ENCODE measurements around the gene CDIP1.

CDIP1 gene

GRCh38 chr16:4537376-4538343 lies 913 bp downstream of the CDIP1 start:
- TF ChIP-seq, protein P1, sequence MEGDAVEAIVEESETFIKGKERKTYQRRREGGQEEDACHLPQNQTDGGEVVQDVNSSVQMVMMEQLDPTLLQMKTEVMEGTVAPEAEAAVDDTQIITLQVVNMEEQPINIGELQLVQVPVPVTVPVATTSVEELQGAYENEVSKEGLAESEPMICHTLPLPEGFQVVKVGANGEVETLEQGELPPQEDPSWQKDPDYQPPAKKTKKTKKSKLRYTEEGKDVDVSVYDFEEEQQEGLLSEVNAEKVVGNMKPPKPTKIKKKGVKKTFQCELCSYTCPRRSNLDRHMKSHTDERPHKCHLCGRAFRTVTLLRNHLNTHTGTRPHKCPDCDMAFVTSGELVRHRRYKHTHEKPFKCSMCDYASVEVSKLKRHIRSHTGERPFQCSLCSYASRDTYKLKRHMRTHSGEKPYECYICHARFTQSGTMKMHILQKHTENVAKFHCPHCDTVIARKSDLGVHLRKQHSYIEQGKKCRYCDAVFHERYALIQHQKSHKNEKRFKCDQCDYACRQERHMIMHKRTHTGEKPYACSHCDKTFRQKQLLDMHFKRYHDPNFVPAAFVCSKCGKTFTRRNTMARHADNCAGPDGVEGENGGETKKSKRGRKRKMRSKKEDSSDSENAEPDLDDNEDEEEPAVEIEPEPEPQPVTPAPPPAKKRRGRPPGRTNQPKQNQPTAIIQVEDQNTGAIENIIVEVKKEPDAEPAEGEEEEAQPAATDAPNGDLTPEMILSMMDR (IDR thresholded peaks at IDR 0.05; ENCODE audit: low read depth, low read length), result no peak
- no peak for TF ChIP-seq POLR2A (IDR thresholded peaks at IDR 0.05; ENCODE audit: extremely low read depth, insufficient read length)
- TF ChIP-seq MYC (IDR thresholded peaks at IDR 0.05; ENCODE audit: low read depth, low read length), result no peak
- no peak for TF ChIP-seq MAX (IDR thresholded peaks at IDR 0.05; ENCODE audit: low read depth, low read length)
- H3K4me3 ChIP-seq (ENCODE audit: low read depth, low read length), result peak overlapping the region; percentile 60
- DNase-seq (ENCODE audit: low read depth), result no peak

- TF ChIP-seq MAX (IDR thresholded peaks at IDR 0.05; ENCODE audit: low read depth, low read length) (no peak), MYC (IDR thresholded peaks at IDR 0.05; ENCODE audit: low read depth, low read length) (no peak), POLR2A (IDR thresholded peaks at IDR 0.05; ENCODE audit: extremely low read depth, insufficient read length) (no peak)
- TF ChIP-seq, protein P1 (IDR thresholded peaks at IDR 0.05; ENCODE audit: low read depth, low read length), result no peak
- no peak for DNase-seq (ENCODE audit: low read depth)
- H3K4me3 ChIP-seq (ENCODE audit: low read depth, low read length), result no peak overlapping the region
These were observed 2.0 kb downstream of the CDIP1 start for GRCh38 chr16:4536391-4537106.

DNA sequence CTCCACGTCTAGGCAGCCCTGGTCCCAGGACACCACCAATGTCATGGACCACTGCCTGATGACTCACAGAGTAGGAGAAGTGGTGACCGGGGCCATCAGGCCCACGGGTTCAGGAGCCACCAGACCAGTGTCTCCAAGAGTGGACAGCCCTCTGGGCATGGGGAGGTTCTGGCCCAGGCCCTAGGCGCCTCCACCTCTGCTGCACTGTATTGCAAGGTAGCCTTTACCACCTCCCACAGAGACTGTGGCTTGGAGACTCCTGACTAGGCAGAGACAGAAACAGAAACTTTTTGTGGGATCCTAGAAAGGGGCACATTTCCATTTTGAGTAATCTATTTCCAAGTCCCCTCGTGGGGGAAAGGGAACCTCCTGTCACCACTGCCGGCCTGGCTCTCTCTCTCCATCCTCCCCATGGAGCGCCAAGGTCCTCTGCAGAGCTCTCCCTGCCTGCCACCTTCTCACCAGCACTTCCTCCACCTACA lies 2.9 kb downstream of the CDIP1 start:
- H3K4me3 ChIP-seq (ENCODE audit: low read depth, low read length), result no peak overlapping the region
- peak; percentile 31 for DNase-seq (ENCODE audit: low read depth)
- TF ChIP-seq MAX (IDR thresholded peaks at IDR 0.05; ENCODE audit: low read depth, low read length), result no peak
- TF ChIP-seq, protein P1 (IDR thresholded peaks at IDR 0.05; ENCODE audit: low read depth, low read length), result no peak
- no peak for TF ChIP-seq MYC (IDR thresholded peaks at IDR 0.05; ENCODE audit: low read depth, low read length)
- TF ChIP-seq POLR2A (IDR thresholded peaks at IDR 0.05; ENCODE audit: extremely low read depth, insufficient read length), result no peak

GRCh38 chr16:4534151-4534790 lies 4.3 kb downstream of the CDIP1 start:
- no peak for DNase-seq (ENCODE audit: low read depth)
- TF ChIP-seq MAX (IDR thresholded peaks at IDR 0.05; ENCODE audit: low read depth, low read length) (no peak), POLR2A (IDR thresholded peaks at IDR 0.05; ENCODE audit: extremely low read depth, insufficient read length) (no peak), MYC (IDR thresholded peaks at IDR 0.05; ENCODE audit: low read depth, low read length) (no peak)
- TF ChIP-seq, protein P1 (IDR thresholded peaks at IDR 0.05; ENCODE audit: low read depth, low read length), result no peak
- H3K4me3 ChIP-seq (ENCODE audit: low read depth, low read length), result no peak overlapping the region

DNA sequence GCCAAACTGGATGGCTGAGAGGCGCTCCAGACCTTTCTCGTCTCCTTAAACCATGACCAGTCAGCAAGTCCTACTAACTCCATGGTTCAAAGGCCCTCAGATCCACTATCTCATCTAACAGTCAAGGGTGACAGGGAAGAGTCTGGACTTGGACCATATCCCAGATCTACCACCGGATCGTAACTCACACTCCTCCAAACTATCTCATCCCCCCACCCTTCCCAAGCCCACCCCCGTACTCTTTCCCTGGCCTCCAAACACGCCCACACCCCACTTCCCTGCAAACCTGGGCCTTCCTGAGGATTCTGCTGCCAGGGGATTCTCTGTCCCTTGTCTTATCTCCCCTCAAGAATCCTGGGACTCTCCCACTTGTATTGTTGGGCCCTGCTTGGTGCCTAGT lies 5.1 kb downstream of the CDIP1 start:
- no peak for DNase-seq (ENCODE audit: low read depth)
- TF ChIP-seq MYC (IDR thresholded peaks at IDR 0.05; ENCODE audit: low read depth, low read length), result no peak
- TF ChIP-seq, protein P1 (IDR thresholded peaks at IDR 0.05; ENCODE audit: low read depth, low read length), result no peak
- no peak for TF ChIP-seq MAX (IDR thresholded peaks at IDR 0.05; ENCODE audit: low read depth, low read length)
- TF ChIP-seq POLR2A (IDR thresholded peaks at IDR 0.05; ENCODE audit: extremely low read depth, insufficient read length), result no peak
- no peak overlapping the region for H3K4me3 ChIP-seq (ENCODE audit: low read depth, low read length)

All from NB4 (cell line).